Muscle layer of duodenum (tissue), 2 donors: ENCODE data around the gene RPAP2.
"Not testable (repeated sequence)": the region's sequence is repeated elsewhere in the genome, so short reads cannot be mapped to it uniquely, and the experiment has no call there.

Source experiments
- H3K27ac ChIP-seq: one replicate; pipeline ENCODE4 v1.7.0; 2013; ENCODE audit warnings: mild to moderate bottlenecking, low read length
- H3K27me3 ChIP-seq: one replicate; pipeline ENCODE4 v1.7.0; 2013; ENCODE audit warnings: low read depth, mild to moderate bottlenecking, control low read depth, low read length
- H3K36me3 ChIP-seq, 2 donors: one replicate each; pipeline ENCODE4 v1.7.0; 2013; ENCODE audit warnings: low read length in 2 of 2, control low read depth in 1 of 2, mild to moderate bottlenecking in 1 of 2; ENCODE audit not compliant: insufficient read depth in 2 of 2, control insufficient read depth in 1 of 2
- H3K4me1 ChIP-seq, 2 donors: one replicate each; pipeline ENCODE4 v1.7.0; 2013; ENCODE audit warnings: low read length in 2 of 2, mild to moderate bottlenecking in 2 of 2, control low read depth in 1 of 2, moderate library complexity in 1 of 2; ENCODE audit not compliant: insufficient read depth in 2 of 2, control insufficient read depth in 1 of 2
- H3K4me3 ChIP-seq, 2 donors: one replicate each; pipeline ENCODE4 v1.7.0; 2013; ENCODE audit warnings: low read length in 2 of 2, low read depth in 1 of 2, mild to moderate bottlenecking in 1 of 2
- H3K9me3 ChIP-seq, 2 donors: one replicate each; pipeline ENCODE4 v1.7.0; 2013; ENCODE audit warnings: low read length in 2 of 2, control low read depth in 1 of 2, mild to moderate bottlenecking in 1 of 2; ENCODE audit not compliant: control insufficient read depth in 1 of 2
- donor health status: healthy.

Gene RPAP2

DNA sequence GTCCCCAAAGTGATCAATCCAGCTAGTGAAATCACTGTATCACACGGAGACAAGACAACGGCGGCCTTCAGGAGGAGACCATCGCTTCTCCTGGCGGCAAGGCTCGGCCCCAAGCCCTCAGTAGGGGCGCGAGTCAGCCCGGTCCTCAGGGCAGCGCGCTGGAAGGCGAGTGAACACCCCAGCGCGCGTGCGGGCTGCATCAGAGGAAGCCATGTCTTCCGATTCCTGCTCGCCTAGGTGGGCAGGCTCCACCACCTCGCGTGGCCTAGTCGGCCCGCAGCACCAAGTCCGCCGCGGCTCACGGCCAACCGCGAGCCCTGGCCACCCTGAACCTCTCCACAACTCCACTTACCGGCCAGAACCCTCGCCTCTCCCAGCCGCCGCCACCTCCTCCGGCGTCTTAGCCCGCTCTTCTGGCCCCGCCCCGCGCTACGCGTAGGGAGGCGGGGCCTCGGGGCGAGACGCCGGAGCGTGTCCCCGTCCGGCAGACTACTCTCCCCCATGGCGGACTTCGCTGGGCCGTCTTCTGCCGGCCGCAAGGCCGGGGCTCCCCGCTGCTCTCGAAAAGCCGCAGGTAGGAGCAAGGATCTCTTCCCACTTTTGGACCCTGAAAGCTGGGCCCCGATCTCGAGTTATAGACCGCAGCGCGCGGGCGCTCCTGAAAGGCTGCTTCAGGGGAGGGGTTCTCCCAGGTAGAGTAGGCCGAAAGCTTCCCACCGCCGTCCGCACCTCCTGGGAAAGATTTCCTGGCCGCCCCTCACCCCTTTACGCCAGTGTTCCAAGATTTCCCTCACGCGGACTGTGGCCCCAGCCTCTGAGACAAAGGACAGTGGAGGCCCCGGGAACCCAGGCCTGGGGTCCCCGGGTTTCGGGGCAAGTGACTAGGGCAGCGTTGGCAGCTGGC is at the start of gene RPAP2, which contains the start of gene GLMN:
Gene RPAP2 (plus strand): TSS at position 487 of the 904 bp plus-strand sequence. CDS start 15 bp downstream, at position 502.
Gene GLMN (minus strand): TSS at position 415 of the 904 bp plus-strand sequence. CDS start 988 bp downstream, outside the sequence.
- Histone ChIP-seq H3K27ac (peak within 1 kb of the TSS; percentile 92), H3K27me3 (no peaks in the 10 kb centered on the region), H3K4me3 (peak within 1 kb of the TSS; percentile 81 to 94), H3K9me3 (no peaks in the 10 kb centered on the region), H3K4me1 (peaks cover 0 to 12% of the 10 kb centered on the region in 2 donors), H3K36me3 (peaks cover 3 to 8% of the 10 kb centered on the region in 2 donors)

DNA sequence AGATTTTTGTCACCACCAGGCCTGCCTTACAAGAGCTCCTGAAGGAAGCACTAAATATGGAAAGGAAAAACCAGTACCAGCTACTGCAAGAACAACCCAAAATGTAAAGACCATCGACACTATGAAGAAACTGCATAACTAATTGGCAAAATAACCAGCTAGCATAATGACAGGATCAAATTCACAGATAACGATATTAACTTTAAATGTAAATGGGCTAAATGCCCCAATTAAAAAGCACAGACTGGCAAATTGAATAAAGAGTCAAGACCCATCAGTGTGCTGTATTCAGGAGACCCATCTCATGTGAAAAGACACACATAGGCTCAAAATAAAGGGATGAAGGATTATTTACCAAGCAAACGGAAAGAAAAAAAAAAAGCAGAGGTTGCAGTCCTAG is 44.1 kb upstream of the RPAP2 start:
- not testable (repeated sequence) for H3K27ac ChIP-seq, H3K9me3 ChIP-seq, H3K4me3 ChIP-seq, H3K4me1 ChIP-seq, H3K27me3 ChIP-seq
- peaks cover 0 to 36% of the 10 kb centered on the region in 2 donors for H3K36me3 ChIP-seq

DNA sequence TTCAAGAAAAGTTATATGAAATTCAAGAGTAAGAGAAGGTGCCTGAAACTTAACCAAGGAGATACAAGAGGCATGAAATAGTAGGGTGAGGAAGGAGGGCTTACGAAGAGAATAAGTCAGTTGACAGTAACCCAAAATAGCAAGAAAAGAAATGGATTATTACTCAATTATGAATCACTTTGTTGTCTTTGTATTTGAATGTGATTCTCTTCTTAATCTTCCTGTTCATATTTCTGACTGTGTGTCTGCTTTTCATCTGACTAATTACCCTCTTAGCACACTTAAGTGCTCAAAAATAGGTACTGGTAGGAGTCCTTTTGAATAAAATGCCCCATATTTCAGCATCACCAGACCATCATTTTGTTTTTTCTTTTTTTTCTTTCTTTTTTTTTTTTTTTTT is 39.5 kb upstream of the RPAP2 start:
- H3K9me3 ChIP-seq, result peaks cover 0 to 4% of the 10 kb centered on the region in 2 donors
- H3K4me3 ChIP-seq, result no peak overlapping the region
- no peak overlapping the region for H3K27ac ChIP-seq
- H3K27me3 ChIP-seq, result no peaks in the 10 kb centered on the region
- H3K4me1 ChIP-seq, result no peaks in the 10 kb centered on the region
- H3K36me3 ChIP-seq, result peaks cover 6 to 47% of the 10 kb centered on the region in 2 donors

DNA sequence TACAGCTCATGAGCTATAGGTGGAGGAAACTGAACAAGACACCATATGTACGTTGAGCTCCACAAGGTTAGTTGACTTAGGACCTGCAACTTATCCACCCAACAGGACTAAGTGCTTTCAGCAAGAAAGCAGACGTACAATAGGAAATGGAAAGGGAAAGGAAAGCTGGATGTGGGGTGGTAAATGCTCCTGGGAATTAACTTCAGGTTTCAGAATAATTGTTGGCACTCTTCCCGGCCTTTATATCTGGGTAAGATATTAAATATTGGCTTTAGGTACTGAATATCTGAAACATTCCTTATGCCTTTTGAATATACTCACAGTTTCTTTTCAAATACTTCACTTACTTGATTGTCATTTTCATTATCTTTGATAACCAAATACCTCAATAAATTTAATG is 36.3 kb upstream of the RPAP2 start:
- H3K4me3 ChIP-seq, result no peak overlapping the region
- no peaks in the 10 kb centered on the region for H3K9me3 ChIP-seq
- no peak overlapping the region for H3K27ac ChIP-seq
- H3K4me1 ChIP-seq, result no peaks in the 10 kb centered on the region
- H3K27me3 ChIP-seq, result no peaks in the 10 kb centered on the region
- H3K36me3 ChIP-seq, result peaks cover 6 to 45% of the 10 kb centered on the region in 2 donors

DNA sequence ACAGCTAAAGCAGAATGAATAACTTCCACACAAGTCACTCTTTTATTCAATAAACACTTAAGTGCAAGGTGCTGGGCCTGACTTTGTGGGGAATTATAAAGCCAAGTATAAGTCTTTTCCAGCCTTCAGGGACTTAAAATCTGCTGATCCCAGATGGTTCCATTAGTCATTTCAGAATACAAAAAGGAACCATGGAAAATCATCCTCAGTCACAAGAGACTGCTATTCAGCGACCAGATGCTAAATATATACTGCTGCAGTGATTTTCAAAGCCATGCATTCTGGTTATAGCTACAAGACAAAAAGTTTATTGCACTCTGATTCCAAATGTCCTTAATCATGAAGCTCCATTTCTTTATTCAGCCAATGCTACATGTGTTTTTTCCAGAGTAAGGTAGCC is 25.8 kb upstream of the RPAP2 start:
- Histone ChIP-seq H3K9me3 (no peaks in the 10 kb centered on the region), H3K4me1 (no peaks in the 10 kb centered on the region), H3K36me3 (peaks cover 15 to 16% of the 10 kb centered on the region in 2 donors), H3K27me3 (no peaks in the 10 kb centered on the region), H3K4me3 (no peak overlapping the region), H3K27ac (no peak overlapping the region)

DNA sequence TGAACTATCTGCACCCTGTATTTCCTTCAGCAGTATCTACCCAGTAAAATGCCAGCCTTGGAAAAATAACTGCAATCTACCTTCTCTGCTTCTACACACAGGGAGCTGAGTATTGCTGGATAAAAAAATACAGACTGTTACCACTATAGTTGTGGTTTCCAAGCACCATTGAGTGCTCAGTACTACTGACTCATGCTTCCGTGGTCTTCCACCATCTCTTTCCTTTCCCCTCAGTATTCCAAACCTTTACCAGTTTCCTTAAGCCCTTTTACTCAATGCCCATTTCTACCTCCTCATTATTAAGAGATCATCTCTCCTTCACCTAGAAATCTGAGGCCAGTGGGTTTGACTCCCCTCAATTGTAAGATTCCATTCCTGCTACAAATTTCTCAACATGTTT is 23.9 kb upstream of the RPAP2 start:
- H3K36me3 ChIP-seq, result peaks cover 12 to 13% of the 10 kb centered on the region in 2 donors
- no peaks in the 10 kb centered on the region for H3K4me1 ChIP-seq
- no peak overlapping the region for H3K4me3 ChIP-seq
- no peaks in the 10 kb centered on the region for H3K27me3 ChIP-seq
- H3K27ac ChIP-seq, result no peak overlapping the region
- H3K9me3 ChIP-seq, result no peaks in the 10 kb centered on the region

DNA sequence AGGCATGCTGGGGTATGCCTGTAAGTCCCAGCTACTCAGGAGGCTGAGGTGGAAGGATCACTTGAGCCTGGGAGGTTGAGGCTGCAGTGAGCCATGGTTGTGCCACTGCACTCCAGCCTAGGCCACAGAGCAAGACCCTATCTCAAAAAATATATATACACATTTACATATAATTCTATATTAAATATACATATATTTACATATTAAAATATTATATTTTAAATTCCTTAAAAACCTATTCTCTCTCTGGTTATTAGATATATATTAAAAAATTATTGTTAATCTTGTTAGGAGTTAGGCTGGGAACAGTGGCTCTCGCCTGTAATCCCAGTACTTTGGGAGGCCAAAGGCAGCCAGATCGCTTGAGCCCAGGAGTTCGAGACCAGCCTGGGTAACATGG is 22.8 kb upstream of the RPAP2 start:
- Histone ChIP-seq H3K9me3 (no peaks in the 10 kb centered on the region), H3K4me1 (no peaks in the 10 kb centered on the region), H3K27ac (no peak overlapping the region), H3K4me3 (no peak overlapping the region), H3K36me3 (peaks cover 9 to 12% of the 10 kb centered on the region in 2 donors), H3K27me3 (no peaks in the 10 kb centered on the region)

DNA sequence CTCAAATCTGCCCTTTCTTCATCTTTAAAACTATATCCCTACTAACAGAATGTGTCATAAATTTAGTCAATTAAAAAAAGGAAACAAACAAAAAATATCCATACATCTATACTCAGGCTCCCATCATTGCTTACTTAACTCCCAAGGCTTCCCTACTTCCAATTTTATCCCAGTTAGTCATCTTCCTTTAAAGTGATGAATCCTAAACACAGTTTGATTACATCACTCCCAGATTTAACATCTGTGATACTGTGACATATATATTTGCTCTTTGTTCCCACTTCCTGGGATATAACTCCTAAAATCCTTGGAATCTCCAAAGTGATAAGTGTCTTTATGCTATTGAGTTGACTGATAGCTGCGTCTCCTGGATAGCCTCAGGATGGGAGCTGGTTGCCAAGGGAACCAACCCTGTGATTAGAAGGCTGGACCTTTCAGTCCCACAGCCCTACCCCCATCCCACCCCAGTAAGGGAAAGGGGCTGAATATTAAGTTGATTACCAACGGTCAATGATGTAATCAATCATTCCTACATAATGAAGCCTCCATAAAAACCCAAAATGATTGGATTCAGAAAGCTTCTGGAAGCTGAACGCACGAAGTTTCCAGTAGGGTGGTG is 21.6 kb upstream of the RPAP2 start:
- no peak overlapping the region for H3K4me3 ChIP-seq
- H3K9me3 ChIP-seq, result no peaks in the 10 kb centered on the region

DNA sequence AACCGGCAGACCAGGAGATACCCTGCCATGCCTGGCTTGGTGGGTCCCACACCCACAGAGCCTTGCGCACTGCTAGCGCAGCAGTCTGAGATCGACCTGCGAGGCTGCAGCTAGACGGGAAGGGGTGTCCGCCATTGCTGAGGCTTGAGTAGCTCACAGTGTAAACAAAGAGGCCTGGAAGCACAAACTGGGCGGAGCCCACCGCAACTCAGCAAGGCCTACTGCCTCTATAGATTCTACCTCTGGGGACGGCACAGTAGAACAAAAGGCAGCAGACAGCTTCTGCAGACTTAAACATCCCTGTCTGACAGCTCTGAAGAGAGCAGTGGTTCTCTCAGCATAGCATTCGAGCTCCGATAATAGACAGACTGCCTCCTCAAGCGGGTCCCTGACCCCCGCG is 19.1 kb upstream of the RPAP2 start:
- H3K9me3 ChIP-seq, H3K36me3 ChIP-seq, H3K27ac ChIP-seq, H3K4me3 ChIP-seq, H3K27me3 ChIP-seq, H3K4me1 ChIP-seq: not testable (repeated sequence)

More for the DNA sequence above, 21.6 kb upstream of the RPAP2 start:
- Histone ChIP-seq H3K27ac (no peak overlapping the region), H3K4me1 (no peaks in the 10 kb centered on the region), H3K36me3 (peaks cover 9 to 12% of the 10 kb centered on the region in 2 donors), H3K27me3 (no peaks in the 10 kb centered on the region)

DNA sequence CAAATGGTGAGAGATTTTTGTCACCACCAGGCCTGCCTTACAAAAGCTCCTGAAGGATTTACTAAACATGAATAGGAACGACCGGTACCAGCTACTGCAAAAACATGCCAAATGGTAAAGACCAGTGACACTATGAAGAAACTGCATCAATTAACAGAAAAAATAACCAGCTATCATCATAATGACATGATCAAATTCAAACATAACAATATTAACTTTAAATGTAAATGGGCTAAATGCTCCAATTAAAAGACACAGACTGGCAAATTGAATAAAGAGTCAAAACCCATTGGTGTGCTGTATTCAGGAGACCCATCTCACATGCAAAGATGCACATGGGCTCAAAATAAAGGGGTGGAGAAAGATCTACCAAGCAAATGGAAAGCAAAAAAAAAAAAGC is 17.4 kb upstream of the RPAP2 start:
- not testable (repeated sequence) for H3K27me3 ChIP-seq, H3K9me3 ChIP-seq, H3K27ac ChIP-seq, H3K4me1 ChIP-seq, H3K36me3 ChIP-seq, H3K4me3 ChIP-seq

DNA sequence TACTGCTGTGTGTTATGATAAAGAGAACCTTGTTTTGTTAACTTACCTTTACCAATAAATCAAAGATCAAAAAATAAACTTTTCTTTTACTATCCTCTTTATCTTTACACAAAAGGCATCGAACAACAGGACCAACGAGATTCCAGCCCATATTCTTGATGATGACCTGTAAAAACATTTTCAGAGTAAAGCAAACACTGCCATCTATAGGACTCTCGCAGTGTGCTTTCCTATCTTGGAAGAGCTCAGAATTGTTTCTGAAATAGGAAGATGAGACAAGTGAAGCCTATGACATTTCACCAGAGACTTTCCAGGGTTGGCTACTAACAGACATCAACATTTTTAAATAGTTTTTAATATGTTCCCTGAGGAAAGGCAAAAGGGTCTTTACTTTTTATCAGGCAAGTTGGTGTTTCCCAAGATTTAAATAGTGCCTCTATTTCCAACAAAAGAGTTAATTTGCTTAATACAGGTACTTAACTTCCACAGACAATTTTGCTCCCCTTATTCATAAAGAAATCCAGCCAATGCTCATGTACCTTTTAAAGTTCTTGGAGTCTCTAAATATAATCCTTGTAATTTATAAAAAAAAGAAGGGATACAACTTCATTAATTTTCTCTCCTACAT is 7.4 kb upstream of the RPAP2 start:
- Histone ChIP-seq H3K4me1 (no peaks in the 10 kb centered on the region), H3K9me3 (no peaks in the 10 kb centered on the region), H3K4me3 (no peak overlapping the region), H3K27ac (no peak overlapping the region), H3K27me3 (no peaks in the 10 kb centered on the region), H3K36me3 (peaks cover 6 to 18% of the 10 kb centered on the region in 2 donors)
